ENCODE results near the gene ALOX12B. TPM values are rescaled to one million over a fixed set of nuclear protein-coding genes. Genes with fewer than 3 reads are reported as not detected.
"Not testable (repeated sequence)": the region's sequence is repeated elsewhere in the genome, so short reads cannot be mapped to it uniquely, and the experiment has no call there.

The ALOX12B gene
- total RNA-seq, 2 experiments from 2014 or later, result 0.20 to 0.38 TPM

- H3K27me3 Mint-ChIP-seq, result peaks cover 52% of the 10 kb centered on the region
- H3K36me3 Mint-ChIP-seq (ENCODE audit: low read depth), result no peaks in the 10 kb centered on the region
- no peak overlapping the region for H3K27ac Mint-ChIP-seq
- peaks cover 7% of the 10 kb centered on the region for H3K4me1 Mint-ChIP-seq
- DNase-seq, result no peak
- H3K4me3 Mint-ChIP-seq, result no peak overlapping the region
- CTCF ChIA-PET, result no interaction called here
- H3K9me3 Mint-ChIP-seq, result no peaks in the 10 kb centered on the region
- POLR2A ChIA-PET, result no interaction called here
These were observed 19.7 kb downstream of the ALOX12B start for GRCh38 chr17:8067806-8068205.

- CTCF ChIA-PET, result interaction anchor here (1.2 kb wide), 1 partner anchor 10 kb away, joined by 3 read pairs; no protein-coding TSS in a partner anchor
- POLR2A ChIA-PET, result no interaction called here
- DNase-seq, result no peak
- Mint-ChIP-seq H3K36me3 (ENCODE audit: low read depth) (no peaks in the 10 kb centered on the region), H3K9me3 (no peaks in the 10 kb centered on the region), H3K27me3 (peaks cover 53% of the 10 kb centered on the region), H3K27ac (no peak overlapping the region), H3K4me3 (no peak overlapping the region), H3K4me1 (peaks cover 2% of the 10 kb centered on the region)
These were observed 20.4 kb downstream of the ALOX12B start for GRCh38 chr17:8066841-8067775.

GRCh38 chr17:8064561-8065019 lies 22.9 kb downstream of the ALOX12B start:
- no peaks in the 10 kb centered on the region for H3K4me1 Mint-ChIP-seq
- H3K9me3 Mint-ChIP-seq, result no peaks in the 10 kb centered on the region
- DNase-seq, result no peak
- ChIA-PET POLR2A (no interaction called here), CTCF (interaction anchor here (7.4 kb wide), 1 partner anchor 45 kb away, joined by 64 read pairs; no protein-coding TSS in a partner anchor)
- no peak overlapping the region for H3K27ac Mint-ChIP-seq
- H3K36me3 Mint-ChIP-seq (ENCODE audit: low read depth), result no peaks in the 10 kb centered on the region
- no peak overlapping the region for H3K4me3 Mint-ChIP-seq
- H3K27me3 Mint-ChIP-seq, result peaks cover 59% of the 10 kb centered on the region

- H3K9me3 Mint-ChIP-seq, result no peaks in the 10 kb centered on the region
- H3K27me3 Mint-ChIP-seq, result peaks cover 62% of the 10 kb centered on the region
- H3K4me3 Mint-ChIP-seq, result no peak overlapping the region
- H3K4me1 Mint-ChIP-seq, result no peaks in the 10 kb centered on the region
- CTCF ChIA-PET, result interaction anchor here (7.4 kb wide), 1 partner anchor 46 kb away, joined by 64 read pairs; no protein-coding TSS in a partner anchor
- H3K27ac Mint-ChIP-seq, result no peak overlapping the region
- POLR2A ChIA-PET, result no interaction called here
- no peaks in the 10 kb centered on the region for H3K36me3 Mint-ChIP-seq (ENCODE audit: low read depth)
- DNase-seq, result no peak
These were observed 23.6 kb downstream of the ALOX12B start for GRCh38 chr17:8063761-8064534.

- Mint-ChIP-seq H3K9me3 (no peaks in the 10 kb centered on the region), H3K36me3 (ENCODE audit: low read depth) (no peaks in the 10 kb centered on the region), H3K4me3 (no peak overlapping the region), H3K27me3 (peaks cover 63% of the 10 kb centered on the region), H3K27ac (no peak overlapping the region), H3K4me1 (peaks cover 3% of the 10 kb centered on the region)
- ChIA-PET POLR2A (no interaction called here), CTCF (interaction anchor here (1.0 to 8.6 kb wide), 6 partner anchors 10 to 56 kb away, joined by 3 to 149 read pairs (median 23); partner anchors contain the start of gene ALOXE3)
- DNase-seq, result no peak
These were observed 24.6 kb downstream of the ALOX12B start for GRCh38 chr17:8062807-8063483.

- ChIA-PET POLR2A (interaction anchor here (1.3 kb wide), 1 partner anchor 14 kb away, joined by 3 read pairs; no protein-coding TSS in a partner anchor), CTCF (interaction anchor here (1.0 to 8.6 kb wide), 10 partner anchors 11 to 72 kb away, joined by 3 to 149 read pairs (median 12); partner anchors contain the start of gene ALOXE3)
- no peak for DNase-seq
- no peaks in the 10 kb centered on the region for H3K36me3 Mint-ChIP-seq (ENCODE audit: low read depth)
- no peak overlapping the region for H3K27ac Mint-ChIP-seq
- peaks cover 5% of the 10 kb centered on the region for H3K4me1 Mint-ChIP-seq
- H3K9me3 Mint-ChIP-seq, result no peaks in the 10 kb centered on the region
- H3K4me3 Mint-ChIP-seq, result no peak overlapping the region
- H3K27me3 Mint-ChIP-seq, result peaks cover 63% of the 10 kb centered on the region
These were observed 25.1 kb downstream of the ALOX12B start for GRCh38 chr17:8062435-8062806.

- not testable (repeated sequence) for H3K36me3 Mint-ChIP-seq (ENCODE audit: low read depth); DNase-seq; H3K4me3 Mint-ChIP-seq; H3K27ac Mint-ChIP-seq; H3K9me3 Mint-ChIP-seq
- Mint-ChIP-seq H3K27me3 (peaks cover 69% of the 10 kb centered on the region), H3K4me1 (peaks cover 10% of the 10 kb centered on the region)
- ChIA-PET POLR2A (interaction anchor here (1.3 to 1.5 kb wide), 2 partner anchors 14 to 111 kb away, joined by 3 to 4 read pairs; no protein-coding TSS in a partner anchor), CTCF (interaction anchor here (1.0 to 8.6 kb wide), 15 partner anchors 11 to 239 kb away, joined by 3 to 149 read pairs (median 5); partner anchors contain the start of genes ALOXE3 and SLC25A35)
These were observed 25.7 kb downstream of the ALOX12B start for GRCh38 chr17:8061851-8062250.

- Mint-ChIP-seq H3K9me3 (no peaks in the 10 kb centered on the region), H3K36me3 (ENCODE audit: low read depth) (no peaks in the 10 kb centered on the region), H3K27ac (no peak overlapping the region), H3K4me1 (peaks cover 25% of the 10 kb centered on the region), H3K4me3 (no peak overlapping the region), H3K27me3 (peaks cover 76% of the 10 kb centered on the region)
- ChIA-PET POLR2A (interaction anchor here (1.0 to 1.5 kb wide), 3 partner anchors 79 to 373 kb away, joined by 3 to 4 read pairs (median 3); partner anchors contain the start of gene TP53), CTCF (interaction anchor here (0.7 to 8.6 kb wide), 31 partner anchors 9 to 937 kb away, joined by 3 to 149 read pairs (median 4); partner anchors contain the start of genes ALOXE3 and RNF227)
- peak; percentile 61 for DNase-seq
These were observed 27.2 kb downstream of the ALOX12B start for GRCh38 chr17:8060274-8060673.

- Mint-ChIP-seq H3K27ac (no peak overlapping the region), H3K27me3 (peaks cover 69% of the 10 kb centered on the region)
These were observed 28.4 kb downstream of the ALOX12B start for GRCh38 chr17:8059131-8059530.

GRCh38 chr17:8057691-8058114 lies 29.8 kb downstream of the ALOX12B start:
- H3K27ac Mint-ChIP-seq, result no peak overlapping the region
- H3K9me3 Mint-ChIP-seq, result no peaks in the 10 kb centered on the region
- peaks cover 27% of the 10 kb centered on the region for H3K4me1 Mint-ChIP-seq
- no peak overlapping the region for H3K4me3 Mint-ChIP-seq
- peaks cover 58% of the 10 kb centered on the region for H3K27me3 Mint-ChIP-seq
- no peaks in the 10 kb centered on the region for H3K36me3 Mint-ChIP-seq (ENCODE audit: low read depth)
- DNase-seq, result peak; percentile 54
- POLR2A ChIA-PET, result interaction anchor here (1.0 to 1.6 kb wide), 3 partner anchors 41 to 142 kb away, joined by 3 to 5 read pairs (median 4); partner anchors contain the start of gene RNF227
- CTCF ChIA-PET, result interaction anchor here (0.7 to 8.6 kb wide), 28 partner anchors 8 to 326 kb away, joined by 3 to 149 read pairs (median 5); partner anchors contain the start of genes ALOXE3, CNTROB, CYB5D1 and GUCY2D

More at GRCh38 chr17:8059131-8059530, 28.4 kb downstream of the ALOX12B start:
- Mint-ChIP-seq H3K4me3 (no peak overlapping the region), H3K9me3 (no peaks in the 10 kb centered on the region), H3K36me3 (ENCODE audit: low read depth) (no peaks in the 10 kb centered on the region), H3K4me1 (peaks cover 27% of the 10 kb centered on the region)
- no peak for DNase-seq
- CTCF ChIA-PET, result interaction anchor here (1.9 to 8.6 kb wide), 8 partner anchors 14 to 79 kb away, joined by 4 to 149 read pairs (median 35); partner anchors contain the start of gene ALOXE3
- POLR2A ChIA-PET, result interaction anchor here (1.0 to 1.3 kb wide), 2 partner anchors 11 to 372 kb away, joined by 3 read pairs; partner anchors contain the start of gene TP53

GRCh38 chr17:8056976-8057625 lies 30.4 kb downstream of the ALOX12B start:
- peaks cover 27% of the 10 kb centered on the region for H3K4me1 Mint-ChIP-seq
- DNase-seq, result no peak
- peaks cover 52% of the 10 kb centered on the region for H3K27me3 Mint-ChIP-seq
- H3K36me3 Mint-ChIP-seq (ENCODE audit: low read depth), result no peaks in the 10 kb centered on the region
- ChIA-PET CTCF (interaction anchor here (0.7 to 8.6 kb wide), 26 partner anchors 9 to 326 kb away, joined by 3 to 149 read pairs (median 5); partner anchors contain the start of genes ALOXE3, CNTROB, CYB5D1 and GUCY2D), POLR2A (interaction anchor here (1.0 to 1.6 kb wide), 5 partner anchors 15 to 142 kb away, joined by 3 to 7 read pairs (median 4); partner anchors contain the start of gene RNF227)
- no peak overlapping the region for H3K4me3 Mint-ChIP-seq
- no peak overlapping the region for H3K27ac Mint-ChIP-seq
- H3K9me3 Mint-ChIP-seq, result no peaks in the 10 kb centered on the region

Measured in activated CD4-positive, alpha-beta memory T cell treated with anti-CD3 and anti-CD28 coated beads, Interleukin-2, amount 10 ng/mL, durations not matched to agents 7 days and 5 days (primary cell).